HG03039 (cell line): ENCODE data around the gene NUP214.
A peak's percentile ranks its signal among the peaks of the same experiment; 100 is the strongest.
"Not testable (repeated sequence)": the region's sequence is repeated elsewhere in the genome, so short reads cannot be mapped to it uniquely, and the experiment has no call there.

Experiments
- ATAC-seq: cut with Tn5 transposase; IDR thresholded peaks from one replicate; pipeline ENCODE4 v1.9.1; 2021; ENCODE audit warnings: mild to moderate bottlenecking, moderate library complexity; ENCODE audit not compliant: unreplicated experiment

NUP214 gene

GRCh38 chr9:131115360-131115742, 10.0 kb upstream of the NUP214 start:
- ATAC-seq = not testable (repeated sequence)

GRCh38 chr9:131116281-131117120, 8.9 kb upstream of the NUP214 start:
- no peak for ATAC-seq

- ATAC-seq = no peak
Observed at GRCh38 chr9:131117121-131117761, 8.1 kb upstream of the NUP214 start.

GRCh38 chr9:131117762-131118145, 7.6 kb upstream of the NUP214 start:
- ATAC-seq = no peak

DNA sequence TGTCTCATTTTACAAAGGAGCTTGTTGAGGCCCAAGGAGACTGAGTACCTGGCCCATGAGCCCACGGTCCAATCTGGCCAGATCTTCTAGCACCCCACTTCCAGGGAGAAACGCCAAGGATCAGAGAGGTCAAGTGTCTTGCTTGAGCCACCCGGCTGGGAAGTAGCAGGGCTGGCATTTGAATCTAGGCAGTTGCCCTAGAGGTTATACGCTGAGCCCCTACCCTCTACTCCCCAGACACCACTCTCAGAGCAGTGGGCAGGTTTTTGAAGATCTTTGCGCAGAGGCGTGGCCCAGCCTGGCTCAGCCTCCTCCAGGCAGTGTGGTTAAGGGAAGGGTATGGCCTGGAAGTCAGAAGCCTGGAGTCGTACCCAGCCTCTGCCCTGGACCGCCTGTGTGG, 5.8 kb upstream of the NUP214 start:
- no peak for ATAC-seq

GRCh38 chr9:131120620-131121228, 4.7 kb upstream of the NUP214 start:
- ATAC-seq = no peak

DNA sequence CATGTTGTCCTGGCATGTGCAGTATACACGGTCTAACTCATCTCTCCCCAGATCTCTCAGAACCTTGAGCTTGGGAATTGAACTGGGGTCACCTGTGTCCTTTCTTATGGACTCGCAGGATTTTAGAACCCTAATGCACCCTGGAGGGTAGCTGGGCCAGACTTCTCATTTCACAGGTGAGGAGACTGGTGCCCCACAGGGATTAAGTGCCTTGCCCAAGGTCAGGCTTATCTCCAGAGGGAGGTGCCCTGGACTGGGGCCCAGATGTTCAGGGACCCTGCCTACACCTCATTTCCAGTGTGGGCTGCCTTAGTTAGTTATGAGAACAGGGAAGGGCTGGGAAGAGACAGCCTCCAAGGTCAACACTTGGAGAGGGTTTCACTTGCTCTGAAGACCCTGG, 4.0 kb upstream of the NUP214 start:
- ATAC-seq = no peak

DNA sequence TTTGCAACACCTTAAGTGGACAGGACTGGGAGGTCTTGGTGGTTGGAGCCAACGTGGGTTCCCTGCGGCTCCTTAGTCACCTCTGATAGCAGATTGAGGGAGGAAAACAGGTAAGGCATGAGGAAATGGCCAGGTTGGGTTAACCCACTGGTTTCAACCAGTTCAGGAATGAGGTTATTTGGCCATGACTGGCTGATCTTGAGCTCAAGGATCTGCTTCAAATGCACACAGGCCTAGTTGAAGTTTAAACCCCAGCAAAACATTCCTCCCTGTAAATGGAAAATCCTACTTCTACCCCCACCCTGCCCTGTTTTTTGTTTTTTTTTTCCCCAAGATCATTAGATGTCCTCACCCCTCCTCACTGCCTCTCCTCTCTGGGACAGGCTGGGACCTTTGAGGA, 3.2 kb upstream of the NUP214 start:
- ATAC-seq = no peak

DNA sequence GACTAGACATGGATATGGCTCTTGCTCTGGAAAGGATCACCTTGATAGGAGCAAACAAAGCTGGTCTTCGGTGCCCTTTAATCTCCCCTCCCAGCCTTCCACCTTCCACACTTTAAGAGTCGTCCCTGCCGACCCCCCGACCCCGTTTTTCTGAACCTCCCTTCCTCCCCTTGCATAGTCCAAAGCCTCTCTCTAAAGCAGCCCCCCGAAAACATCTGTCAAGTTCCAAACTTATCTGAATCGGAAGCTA, 423 bp upstream of the NUP214 start:
- peak; percentile 1 for ATAC-seq

- ATAC-seq = no peak
Observed at GRCh38 chr9:131126059-131126426, 657 bp downstream of the NUP214 start.

GRCh38 chr9:131129183-131129582, 3.8 kb downstream of the NUP214 start:
- ATAC-seq = no peak

DNA sequence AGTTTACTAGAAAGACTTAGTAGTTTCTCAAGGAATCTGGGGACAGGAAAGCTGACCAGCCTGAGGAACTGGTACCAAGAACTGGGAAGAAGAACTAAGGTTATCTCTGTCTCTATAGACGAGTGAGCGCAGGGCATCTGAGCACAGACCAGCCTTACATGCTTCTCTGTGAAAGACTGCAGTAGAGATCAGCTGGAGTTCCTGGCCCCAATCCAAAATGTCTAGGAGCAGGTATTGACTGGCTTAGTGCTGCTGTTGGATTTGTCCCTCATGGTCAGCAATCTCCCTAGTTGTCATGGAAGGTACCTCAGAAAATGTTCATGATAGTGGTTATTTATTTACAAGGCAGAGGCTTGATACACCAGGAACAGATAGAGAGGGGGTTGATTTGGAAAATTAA, 13.3 kb downstream of the NUP214 start:
- ATAC-seq = no peak

- no peak for ATAC-seq
Observed at GRCh38 chr9:131140112-131140511, 14.7 kb downstream of the NUP214 start.

DNA sequence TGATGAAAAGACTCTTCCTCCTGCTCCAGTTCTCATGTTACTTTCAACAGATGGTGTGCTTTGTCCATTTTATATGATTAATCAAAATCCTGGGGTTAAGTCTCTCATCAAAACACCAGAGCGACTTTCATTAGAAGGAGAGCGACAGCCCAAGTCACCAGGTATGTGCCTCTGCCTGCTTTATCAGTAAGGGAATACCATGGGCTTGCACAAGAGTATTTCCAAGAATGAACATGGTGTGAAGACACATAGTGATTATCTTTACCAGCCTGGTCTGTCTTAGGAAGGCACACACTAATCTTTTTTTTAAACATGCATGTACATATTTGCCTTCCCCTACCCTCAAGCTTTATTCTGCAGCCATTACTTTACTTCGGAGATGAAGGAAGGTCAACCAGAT, 15.2 kb downstream of the NUP214 start:
- no peak for ATAC-seq

GRCh38 chr9:131142160-131142559, 16.8 kb downstream of the NUP214 start:
- no peak for ATAC-seq

GRCh38 chr9:131144201-131144600, 18.8 kb downstream of the NUP214 start:
- no peak for ATAC-seq

GRCh38 chr9:131145245-131145644, 19.9 kb downstream of the NUP214 start:
- no peak for ATAC-seq

DNA sequence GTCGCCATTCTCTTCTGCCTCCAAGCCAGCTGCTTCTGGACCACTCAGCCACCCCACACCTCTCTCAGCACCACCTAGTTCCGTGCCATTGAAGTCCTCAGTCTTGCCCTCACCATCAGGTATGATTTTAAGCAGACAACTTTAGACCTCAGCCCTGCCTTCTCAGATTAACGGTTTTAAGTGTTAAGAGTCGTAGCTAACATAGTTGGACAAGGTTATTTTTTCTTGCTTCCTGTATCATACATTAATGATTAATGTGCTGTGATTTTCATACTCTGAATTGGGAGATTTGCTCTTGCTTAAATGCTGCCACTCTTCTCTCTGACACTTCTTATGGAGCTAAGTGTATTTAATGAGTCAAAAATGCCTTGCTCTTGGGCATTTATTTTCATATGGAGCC, 20.8 kb downstream of the NUP214 start:
- no peak for ATAC-seq

DNA sequence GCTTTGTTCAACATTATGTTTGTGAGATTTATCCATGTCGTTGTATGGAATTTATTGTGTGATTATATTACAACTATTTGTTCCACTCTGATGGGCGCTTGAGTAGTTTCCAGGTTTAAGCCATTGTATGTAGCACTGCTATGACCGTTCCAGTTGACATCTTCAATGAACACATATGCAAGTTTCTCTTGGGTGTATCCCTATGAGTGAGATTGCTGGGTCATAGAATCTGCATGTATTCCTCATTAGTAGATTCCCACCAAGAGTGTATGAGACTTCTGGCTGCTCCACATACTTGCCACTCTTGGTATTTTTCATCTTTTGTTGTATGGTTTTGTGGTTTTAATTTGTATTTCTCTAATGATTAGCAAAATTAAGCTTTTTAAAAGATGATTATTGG, 22.9 kb downstream of the NUP214 start:
- no peak for ATAC-seq

GRCh38 chr9:131148966-131149687, 23.7 kb downstream of the NUP214 start:
- no peak for ATAC-seq

DNA sequence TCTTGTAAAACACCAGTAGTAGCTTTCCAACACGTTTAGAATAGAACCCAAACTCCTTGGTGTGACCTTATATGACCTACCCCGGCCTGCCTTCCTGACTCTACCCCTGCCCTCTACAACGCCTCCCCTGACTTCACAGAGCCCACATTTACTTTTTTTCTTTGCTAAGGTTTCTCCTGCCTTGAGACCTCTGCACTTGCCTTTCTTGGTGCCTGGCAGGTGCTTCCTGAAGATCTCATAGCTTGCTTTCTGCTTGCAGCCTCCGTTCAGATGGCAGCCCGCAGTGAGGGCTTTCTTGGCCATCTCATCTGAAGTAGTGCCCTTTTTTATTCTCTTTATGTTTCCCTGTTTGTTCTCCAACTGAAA, 24.3 kb downstream of the NUP214 start:
- no peak for ATAC-seq

- ATAC-seq = no peak
Observed at GRCh38 chr9:131153595-131153994, 28.2 kb downstream of the NUP214 start.
